D721Med (cell line): ENCODE results near the gene CCDC12.

ENCODE experiments used
- DNase-seq: peaks from one replicate; pipeline ENCODE4 v3.0.0; 2011; ENCODE audit warnings: low spot score; ENCODE audit not compliant: insufficient read length
- FAIRE-seq: peaks from 2 replicates; lab custom pipeline; 2011; peaks lifted over from hg19 to GRCh38; lab: Jason Lieb, UNC
- TF ChIP-seq, protein P1 (sequence below): IDR thresholded peaks from 2 replicates; pipeline ENCODE4 v1.5.1; 2012; ENCODE audit warnings: mild to moderate bottlenecking, control low read depth; ENCODE audit not compliant: insufficient read depth; ENCODE audit errors: missing control alignments

CCDC12 gene

DNA sequence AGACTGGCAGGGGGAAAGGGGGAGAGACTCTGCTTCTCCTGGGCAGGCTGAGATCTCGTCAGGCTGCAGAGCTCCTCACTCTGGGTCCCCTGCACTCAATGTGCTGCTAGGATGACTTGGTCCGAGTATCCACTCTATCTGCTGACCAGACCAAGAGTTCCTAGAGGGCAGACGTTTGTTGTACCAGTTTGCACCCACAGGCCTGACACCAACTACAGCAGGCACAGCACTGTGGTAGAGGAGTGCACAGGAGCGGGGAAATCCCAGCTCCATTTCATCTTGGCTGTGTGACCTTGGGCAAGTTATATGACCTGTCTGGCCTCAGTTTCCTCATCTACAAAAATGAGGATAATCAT lies 29.0 kb downstream of the CCDC12 start:
- DNase-seq (no peak), FAIRE-seq (no peak)

DNA sequence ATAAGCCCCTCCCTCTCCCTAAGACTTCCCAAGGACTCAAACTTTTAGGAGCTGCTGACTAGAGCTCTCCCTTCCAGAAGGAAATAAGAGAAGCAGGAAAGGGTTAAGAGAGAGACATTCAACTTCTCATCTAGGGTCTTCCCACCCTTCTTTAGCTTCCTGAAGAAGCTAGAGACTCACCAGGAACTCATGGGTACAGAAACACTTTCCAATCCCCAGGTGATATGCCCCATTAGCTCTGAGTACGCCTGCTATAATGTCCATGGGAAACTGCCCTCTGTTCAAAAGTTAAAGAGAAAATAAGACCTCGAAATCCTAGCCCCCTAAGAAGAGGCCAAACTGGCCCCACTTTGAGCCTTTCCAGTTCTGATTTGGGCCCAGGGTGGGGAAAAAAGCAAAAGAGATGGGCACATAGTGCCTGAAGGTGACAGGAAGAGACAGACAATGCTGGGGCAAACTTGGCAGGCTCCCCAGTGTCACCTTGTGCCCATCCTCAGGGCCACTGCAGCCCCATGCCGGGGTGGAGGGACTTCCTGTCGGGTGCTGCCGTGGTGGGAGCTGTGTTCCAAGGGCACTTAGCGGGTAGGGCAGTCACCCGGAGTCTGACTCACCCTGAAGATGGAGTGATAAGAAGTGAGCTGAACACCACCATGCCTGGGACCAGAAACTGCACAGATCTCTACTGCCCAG lies 29.5 kb downstream of the CCDC12 start:
- no peak for DNase-seq
- TF ChIP-seq, protein P1, sequence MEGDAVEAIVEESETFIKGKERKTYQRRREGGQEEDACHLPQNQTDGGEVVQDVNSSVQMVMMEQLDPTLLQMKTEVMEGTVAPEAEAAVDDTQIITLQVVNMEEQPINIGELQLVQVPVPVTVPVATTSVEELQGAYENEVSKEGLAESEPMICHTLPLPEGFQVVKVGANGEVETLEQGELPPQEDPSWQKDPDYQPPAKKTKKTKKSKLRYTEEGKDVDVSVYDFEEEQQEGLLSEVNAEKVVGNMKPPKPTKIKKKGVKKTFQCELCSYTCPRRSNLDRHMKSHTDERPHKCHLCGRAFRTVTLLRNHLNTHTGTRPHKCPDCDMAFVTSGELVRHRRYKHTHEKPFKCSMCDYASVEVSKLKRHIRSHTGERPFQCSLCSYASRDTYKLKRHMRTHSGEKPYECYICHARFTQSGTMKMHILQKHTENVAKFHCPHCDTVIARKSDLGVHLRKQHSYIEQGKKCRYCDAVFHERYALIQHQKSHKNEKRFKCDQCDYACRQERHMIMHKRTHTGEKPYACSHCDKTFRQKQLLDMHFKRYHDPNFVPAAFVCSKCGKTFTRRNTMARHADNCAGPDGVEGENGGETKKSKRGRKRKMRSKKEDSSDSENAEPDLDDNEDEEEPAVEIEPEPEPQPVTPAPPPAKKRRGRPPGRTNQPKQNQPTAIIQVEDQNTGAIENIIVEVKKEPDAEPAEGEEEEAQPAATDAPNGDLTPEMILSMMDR: no peak
- no peak for FAIRE-seq

More for the DNA sequence above, 29.0 kb downstream of the CCDC12 start:
- TF ChIP-seq, protein P1: no peak

DNA sequence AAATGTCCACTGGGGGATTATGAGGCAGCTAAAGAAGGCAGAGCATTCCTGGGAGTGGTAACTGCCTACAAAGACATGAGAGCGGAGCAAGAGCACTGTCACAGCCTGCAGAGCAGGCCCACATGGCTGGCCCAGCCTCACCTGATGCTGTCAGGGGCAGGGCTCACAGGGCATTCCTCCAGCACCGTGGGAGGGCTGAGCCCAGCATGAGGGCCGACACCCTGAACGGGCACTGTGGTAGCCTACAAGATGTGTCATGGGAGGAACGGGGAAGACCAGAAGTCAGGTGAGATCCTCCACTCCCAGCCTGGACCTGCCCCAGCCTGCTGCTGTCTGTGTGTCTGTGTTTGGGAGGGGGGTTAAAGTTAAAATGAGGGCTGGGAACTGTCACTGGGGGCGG lies 30.1 kb downstream of the CCDC12 start:
- DNase-seq (no peak), FAIRE-seq (no peak)
- TF ChIP-seq, protein P1: no peak

DNA sequence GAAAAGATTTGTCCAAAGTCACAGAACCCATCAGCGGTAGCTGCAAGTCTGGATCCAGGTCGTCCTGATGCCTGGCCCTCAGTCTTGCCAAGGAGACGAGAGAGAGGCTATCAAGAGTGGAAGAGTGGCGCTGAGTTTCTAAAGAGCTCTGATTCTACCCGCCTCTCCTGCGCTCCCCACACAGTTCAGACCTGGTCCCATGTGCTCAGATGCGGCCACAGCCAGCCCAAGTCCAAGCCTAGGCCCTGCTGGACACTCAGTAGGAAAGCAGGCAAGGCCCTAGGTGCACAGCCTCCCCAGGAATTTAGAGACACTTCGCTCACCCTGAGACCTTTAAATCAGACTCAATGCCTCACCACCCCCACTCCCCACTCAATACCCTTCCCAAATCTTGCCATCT lies 32.4 kb downstream of the CCDC12 start:
- FAIRE-seq (no peak), DNase-seq (no peak)
- TF ChIP-seq, protein P1: no peak

DNA sequence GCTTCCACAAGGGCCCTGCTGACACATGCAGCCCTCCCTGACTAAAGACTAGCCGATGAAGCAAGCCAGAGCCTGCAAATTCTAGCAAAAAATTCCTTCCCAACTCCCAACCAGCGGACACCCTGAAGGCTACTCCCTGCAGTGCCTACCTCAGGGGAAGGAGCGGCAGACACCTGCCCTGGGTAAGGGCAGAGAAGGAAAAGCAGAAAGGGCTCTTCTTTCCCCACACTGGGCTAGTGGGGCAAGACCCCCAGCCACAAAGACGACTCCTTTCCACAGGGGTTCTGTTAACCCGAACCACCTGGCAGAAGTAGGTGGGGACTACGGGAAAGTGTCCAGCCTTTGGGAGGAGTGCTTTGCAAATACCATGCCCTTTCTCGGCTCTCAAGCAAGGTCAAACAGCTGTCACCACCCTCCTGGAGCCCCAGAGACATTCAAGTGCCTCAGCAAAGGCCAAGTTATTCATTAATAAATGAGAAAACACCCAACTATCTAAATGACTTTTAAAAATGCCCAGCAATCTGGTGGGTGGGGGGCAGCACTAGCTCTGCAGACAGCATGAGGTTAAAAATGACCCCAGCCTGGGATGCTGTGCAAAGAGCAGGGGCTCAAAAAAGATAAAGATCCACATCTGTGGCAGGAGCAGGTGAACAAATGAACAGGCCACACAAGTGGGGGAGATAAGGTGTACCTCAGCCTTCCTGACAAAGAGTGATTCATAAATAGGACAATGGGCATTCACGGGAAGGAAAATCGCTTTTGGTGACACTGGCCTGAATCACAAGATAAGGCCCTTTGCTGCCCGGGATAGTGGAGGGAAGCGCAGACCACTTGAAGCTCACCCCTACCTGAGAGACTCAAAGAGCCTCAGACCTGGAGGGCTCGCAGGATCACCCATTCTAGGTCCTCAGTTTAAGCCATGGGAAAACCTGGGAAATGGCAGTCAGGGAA lies 33.0 kb downstream of the CCDC12 start:
- TF ChIP-seq, protein P1: no peak
- FAIRE-seq: no peak
- no peak for DNase-seq

DNA sequence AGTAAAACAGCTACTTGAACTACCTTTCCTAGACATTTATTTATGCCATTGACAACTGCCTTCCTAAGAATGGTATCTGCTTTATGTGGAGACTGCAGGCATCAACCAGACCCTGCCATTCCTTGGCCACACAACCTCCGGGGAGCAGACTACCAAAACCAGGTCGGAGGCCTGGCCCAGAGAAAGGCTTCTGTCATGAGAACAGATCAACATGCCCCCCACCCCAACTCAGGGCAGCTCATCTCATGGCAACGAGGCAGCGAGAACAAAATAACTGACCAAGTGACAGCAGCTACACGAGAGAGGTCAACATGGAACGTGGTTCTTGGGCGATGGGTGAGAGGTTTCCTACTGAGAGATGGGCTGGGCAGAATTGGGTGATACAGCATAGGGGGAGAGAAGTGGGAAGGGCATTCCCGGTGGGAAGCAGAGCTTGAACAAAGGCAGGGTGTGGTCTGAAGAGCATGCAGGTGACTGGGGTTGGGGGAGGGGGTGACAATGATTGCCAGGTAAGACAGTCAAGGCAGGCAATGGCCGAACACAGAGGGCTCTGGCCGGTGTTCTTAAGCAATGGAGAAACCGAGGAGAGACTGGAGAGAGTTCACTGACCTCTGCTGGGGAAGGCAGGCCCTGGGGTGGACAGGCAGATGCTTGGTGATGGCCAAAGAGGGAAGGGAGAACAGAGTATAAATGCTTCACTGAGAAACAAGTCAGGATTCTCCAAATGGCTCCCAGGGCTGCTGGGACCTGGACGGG lies 33.9 kb downstream of the CCDC12 start:
- DNase-seq: no peak
- FAIRE-seq: no peak
- TF ChIP-seq, protein P1: no peak
